HG03432 (cell line): ENCODE data around the gene PPFIA2.
A peak's percentile ranks its signal among the peaks of the same experiment; 100 is the strongest.

Source experiments
- ATAC-seq: cut with Tn5 transposase; IDR thresholded peaks from one replicate; pipeline ENCODE4 v1.9.1; 2021; ENCODE audit warnings: mild to moderate bottlenecking, moderate library complexity; ENCODE audit not compliant: unreplicated experiment

Gene PPFIA2

DNA sequence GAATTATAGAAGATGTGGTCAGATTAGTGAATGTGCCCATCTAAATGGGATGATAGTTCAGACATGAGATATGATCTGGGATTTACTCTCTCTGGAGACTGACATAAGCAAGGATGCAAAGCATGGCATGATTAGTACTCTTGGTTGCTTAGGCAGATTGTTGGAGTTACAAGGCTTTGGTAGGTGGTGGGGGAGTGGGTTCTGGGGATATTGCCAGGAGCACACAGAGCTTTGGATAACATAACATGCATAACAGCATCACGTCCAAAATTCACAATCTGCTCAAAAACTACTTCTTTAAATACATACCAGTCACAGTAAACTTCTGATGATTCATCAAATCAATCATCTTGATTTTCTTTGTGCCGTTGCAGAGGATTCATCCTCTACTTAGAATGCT is 393.9 kb downstream of the PPFIA2 start:
- no peak for ATAC-seq

DNA sequence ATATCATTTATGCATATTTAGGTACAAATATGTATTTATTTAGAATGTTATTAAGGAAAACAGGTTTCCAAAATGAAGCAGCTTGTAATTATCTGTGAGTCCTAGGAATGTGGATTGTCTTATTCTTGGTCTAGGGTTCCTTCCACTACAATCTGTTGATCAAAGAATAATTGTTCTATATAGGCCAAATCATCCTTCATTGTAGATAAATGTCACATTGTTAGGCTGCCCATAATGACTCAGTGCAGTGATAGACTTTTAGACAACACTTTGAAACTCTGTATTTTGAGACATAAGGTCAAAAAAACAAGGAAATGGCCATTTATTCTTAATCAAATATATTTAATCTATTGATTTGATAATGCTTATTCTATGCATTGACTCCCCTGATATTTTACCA is 398.2 kb downstream of the PPFIA2 start:
- ATAC-seq = no peak

DNA sequence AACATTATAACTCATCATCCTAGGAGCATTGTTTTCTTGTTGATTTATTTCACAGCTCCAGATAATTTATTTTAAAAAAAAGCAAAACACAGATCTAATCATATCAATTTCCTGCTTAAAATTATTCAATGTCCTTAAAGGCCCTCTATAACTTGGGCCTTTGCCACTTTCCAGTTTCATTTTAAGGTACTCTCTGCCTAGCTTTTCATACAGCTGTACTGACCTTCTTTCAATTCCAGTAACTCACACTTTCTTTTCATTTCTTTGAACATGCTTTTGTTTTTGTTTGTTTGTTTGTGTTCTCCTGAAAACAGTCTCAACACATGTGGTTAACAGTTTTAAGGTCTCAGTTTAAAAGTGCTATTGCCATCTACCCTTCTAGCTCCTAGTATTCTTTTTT is 399.4 kb downstream of the PPFIA2 start:
- ATAC-seq = no peak

DNA sequence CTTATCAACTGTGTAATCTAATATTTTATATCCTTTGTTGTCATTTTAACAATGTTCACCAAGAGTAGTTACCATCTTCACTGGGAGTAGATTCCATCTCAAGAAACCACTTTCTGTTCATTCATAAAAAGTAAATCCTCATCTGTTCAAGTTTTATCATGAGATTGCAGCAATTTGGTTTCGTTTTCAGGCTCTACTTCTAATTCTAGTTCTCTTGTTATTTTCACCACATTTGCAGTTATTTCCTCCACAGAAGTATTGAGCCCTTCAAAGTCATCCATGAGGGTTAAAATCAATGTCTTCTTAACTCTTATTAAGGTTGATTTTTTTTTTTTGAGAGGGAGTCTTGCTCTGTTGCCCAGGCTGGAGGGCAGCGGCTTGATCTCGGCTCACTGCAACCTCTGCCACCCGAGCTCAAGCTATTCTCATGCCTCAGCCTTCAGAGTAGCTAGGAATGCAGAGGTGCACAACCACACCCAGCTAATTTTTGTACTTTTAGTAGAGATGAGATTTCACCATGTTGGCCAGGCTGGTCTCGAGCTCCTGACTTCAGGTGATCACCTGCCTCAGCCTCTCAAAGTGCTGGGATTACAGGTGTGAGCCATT is 404.7 kb downstream of the PPFIA2 start:
- ATAC-seq = no peak

DNA sequence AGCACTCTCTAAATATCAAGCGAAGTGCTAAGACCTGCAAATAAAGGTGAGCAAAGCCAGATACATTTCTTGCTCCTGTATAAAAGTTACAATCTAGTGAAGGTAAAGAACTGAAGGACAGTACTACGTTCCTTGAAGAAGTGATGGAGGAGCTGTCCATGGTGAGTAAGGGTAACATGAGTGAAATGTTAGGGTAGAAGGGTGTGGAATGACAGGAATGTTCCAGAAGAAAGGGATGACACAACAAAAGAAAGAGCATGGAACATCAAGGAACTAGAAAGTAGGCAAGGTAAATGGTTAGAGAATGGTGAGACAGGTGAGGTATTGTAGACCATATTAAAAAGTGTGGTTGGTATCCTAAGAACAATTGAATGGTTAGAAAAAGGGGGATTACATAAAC is 408.8 kb downstream of the PPFIA2 start:
- ATAC-seq = no peak

DNA sequence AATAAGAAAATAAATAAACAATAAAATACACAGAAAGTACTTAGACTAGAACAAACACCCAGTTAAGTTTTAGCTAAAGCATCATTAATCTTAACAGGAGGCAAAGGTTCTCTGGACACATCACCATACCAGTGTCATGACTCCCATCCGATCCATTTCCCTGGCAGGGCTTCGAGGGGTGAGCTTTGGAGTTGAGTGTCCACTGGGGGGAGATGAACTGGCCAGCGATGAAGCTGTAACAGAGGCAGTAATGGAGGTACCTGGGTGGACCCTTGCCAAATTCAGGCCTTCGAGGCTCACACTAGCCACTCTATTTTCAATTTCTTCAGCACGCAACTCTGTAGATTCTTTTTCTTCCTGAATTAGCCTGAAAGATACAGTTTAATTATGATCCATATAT is 411.7 kb downstream of the PPFIA2 start:
- ATAC-seq = no peak

GRCh38 chr12:81340910-81341309 is 418.2 kb downstream of the PPFIA2 start:
- no peak for ATAC-seq

DNA sequence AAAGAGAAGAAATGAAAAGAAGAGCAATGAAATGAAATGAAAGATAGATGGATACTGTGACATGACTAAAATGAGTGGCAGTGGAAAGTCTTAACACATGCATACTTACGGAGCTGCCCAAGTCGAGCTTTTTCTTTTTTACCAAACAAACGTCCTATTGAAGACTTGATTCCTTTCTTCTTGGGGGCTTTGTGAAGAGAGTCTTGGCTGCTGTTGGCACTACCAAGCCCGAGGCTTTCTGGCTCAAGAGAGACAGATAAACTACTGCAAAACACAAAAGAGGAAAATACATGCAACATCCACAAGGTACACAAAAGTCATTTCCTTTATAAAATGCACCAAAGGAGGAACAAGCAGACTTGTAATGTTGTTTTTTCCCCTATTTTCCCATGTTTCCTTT is 420.1 kb downstream of the PPFIA2 start:
- no peak for ATAC-seq

GRCh38 chr12:81337886-81338285 is 421.3 kb downstream of the PPFIA2 start:
- ATAC-seq = no peak

- ATAC-seq = no peak
Measured at GRCh38 chr12:81333812-81334211, 425.3 kb downstream of the PPFIA2 start.

DNA sequence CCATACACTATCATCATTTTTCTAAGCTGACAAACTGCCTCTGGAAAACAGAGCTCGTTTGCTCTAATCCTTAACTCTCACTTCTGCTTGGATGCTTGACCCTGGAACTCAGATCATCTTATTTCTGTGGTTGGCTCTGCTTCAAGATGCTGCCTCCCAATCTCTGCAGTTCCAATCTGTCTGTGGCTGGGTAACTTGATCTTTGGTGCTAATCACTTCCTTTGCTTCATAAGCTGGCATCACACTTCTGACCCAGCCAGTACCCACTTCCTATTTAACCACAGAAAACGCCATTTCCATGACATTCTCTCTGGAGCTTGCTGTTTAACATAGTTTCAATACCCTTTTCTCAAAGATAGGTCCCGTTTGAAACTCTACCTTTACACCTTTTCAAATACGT is 427.1 kb downstream of the PPFIA2 start:
- no peak for ATAC-seq

DNA sequence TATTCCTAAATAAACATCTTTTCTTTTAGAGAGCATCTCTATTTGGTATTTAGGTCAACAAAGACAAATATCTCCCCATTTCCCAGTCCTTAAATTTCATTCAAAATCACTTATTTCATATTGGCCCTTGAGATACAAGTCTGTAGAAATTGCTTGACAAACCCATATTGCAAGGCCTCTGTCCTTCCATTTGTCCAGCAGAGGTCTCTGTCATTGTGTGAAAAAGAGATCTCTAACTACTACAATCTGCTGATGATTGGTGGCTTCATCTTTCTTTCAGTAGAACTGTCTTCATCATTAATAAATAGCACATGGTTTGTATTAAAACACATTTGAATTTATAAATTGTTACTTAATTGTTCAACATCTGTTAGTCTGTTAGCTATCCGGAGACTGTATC is 428.7 kb downstream of the PPFIA2 start:
- ATAC-seq = no peak

DNA sequence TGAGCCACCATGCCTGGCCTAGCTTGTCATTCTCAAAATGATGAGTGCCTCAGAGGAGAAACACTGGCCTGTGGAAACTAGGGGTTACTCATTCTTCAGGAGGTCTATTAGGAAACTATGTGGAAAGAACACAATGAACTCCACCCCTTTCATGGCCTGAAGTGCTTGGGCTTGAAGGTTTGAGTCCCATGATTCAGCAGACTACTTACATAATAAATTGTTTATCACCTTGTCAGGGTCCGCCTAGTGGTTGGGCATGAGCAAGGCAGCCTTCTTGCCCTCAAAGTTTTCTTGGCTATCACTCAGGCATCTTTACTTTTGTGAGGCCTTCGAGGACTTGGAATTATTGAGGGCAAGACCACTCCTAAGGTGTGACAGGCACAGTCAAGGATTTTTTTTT is 430.1 kb downstream of the PPFIA2 start:
- peak; percentile 85 for ATAC-seq

DNA sequence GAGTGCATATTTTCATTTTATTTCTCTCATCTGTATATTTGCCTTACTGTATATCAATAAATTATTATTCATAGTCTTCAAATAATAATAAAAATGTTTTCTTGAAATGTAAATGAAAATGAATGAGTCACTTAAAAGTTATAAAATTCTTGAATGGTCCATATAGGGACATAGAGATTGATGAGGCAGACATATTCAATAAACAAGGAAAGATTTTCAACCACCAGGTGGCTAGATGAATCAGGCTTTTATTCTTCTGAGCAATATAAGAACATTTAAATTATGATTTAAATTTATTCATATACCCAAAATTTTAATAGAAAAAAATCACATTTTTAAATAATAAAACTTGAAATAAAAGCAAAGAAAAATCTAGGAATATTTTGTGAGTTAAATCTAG is 431.7 kb downstream of the PPFIA2 start:
- ATAC-seq = no peak

DNA sequence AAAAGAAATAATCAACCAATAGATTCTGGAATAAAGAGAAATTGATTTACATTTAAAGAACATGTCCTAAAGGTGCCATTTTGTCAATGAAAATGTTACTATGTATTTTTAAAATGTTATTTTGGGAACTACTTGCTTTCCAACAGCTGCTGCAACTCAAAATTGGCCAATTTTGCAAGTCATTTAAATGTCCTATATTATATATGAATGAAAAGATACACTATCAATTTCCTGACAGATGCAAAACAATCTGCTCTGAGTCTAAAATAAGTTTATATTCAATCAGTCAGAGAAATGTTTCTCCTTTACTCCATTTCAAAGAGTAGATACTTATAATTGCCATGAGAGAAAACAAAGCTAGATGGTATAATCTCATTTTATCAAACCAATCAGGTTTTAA is 434.1 kb downstream of the PPFIA2 start:
- ATAC-seq = no peak

- no peak for ATAC-seq
Measured at GRCh38 chr12:81314903-81315531, 444.1 kb downstream of the PPFIA2 start.

- ATAC-seq = no peak
Measured at GRCh38 chr12:81303935-81304334, 455.2 kb downstream of the PPFIA2 start.

GRCh38 chr12:81300454-81300853 is 458.7 kb downstream of the PPFIA2 start:
- no peak for ATAC-seq

DNA sequence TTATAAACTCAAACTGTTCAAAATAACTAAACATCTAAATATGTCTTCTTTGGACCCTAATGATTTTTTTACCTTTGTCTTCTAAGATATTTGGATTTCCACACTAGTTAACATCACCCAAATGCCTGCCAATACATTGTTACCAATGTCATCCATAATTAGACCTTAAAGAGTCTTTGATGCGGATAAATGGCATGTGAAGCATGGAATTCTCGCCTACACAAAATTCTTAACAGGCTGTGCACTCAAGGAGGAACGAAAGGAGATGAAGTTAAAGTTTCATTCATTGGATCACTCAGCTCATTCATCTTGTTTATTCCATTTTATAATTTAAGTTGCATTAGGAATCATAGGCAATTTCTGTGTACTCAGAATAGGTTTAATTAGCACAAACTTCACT is 461.5 kb downstream of the PPFIA2 start:
- no peak for ATAC-seq

- no peak for ATAC-seq
Measured at GRCh38 chr12:81296556-81297305, 462.4 kb downstream of the PPFIA2 start.

- no peak for ATAC-seq
Measured at GRCh38 chr12:81295251-81295650, 463.9 kb downstream of the PPFIA2 start.
